ENCODE data around the gene AMBP. TPM values are rescaled to one million over a fixed set of nuclear protein-coding genes. Genes with fewer than 3 reads are reported as not detected.

Gene AMBP
- total and polyA plus RNA-seq, 2 of the 13 experiments (the other 11 are each of a cell fraction or from before 2014, with no cell fraction given) = 1,510 to 2,580 TPM

DNA sequence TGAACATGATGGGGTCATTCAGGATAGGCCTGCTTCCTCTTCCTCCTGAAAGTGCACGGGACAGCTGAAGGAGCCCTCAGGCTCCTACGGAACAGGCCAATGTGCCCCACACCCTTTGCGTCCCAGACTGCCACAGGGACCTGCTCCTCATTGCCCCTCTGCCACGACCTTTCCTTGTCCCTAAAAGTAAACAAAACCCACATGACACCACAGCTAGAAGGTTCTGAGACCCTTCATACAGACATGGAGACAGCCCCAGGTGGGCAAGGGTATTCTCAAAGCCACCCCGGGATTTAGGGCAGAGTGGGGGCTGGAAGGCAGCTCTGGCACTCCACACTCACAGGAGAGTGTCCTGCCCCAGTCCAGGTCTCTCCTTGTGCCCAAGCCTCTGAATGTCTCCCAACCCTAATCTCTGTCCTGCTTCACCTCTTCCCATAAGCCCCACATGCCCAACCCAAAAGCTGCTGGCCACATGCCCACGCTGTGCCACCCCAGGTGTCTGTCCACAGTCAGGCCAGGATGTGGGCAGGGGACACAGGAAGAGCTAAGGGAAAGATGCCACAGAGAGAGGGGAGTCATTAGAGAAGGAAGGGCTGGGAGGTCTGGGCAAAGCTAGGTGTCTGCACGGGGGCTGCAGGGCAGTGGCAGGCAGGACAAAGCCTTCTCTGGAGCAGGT lies 800 bp downstream of the AMBP start (continued):
- TF ChIP-seq NRL (CRISPR knock-in tag; IDR thresholded peaks at IDR 0.05; ENCODE audit: borderline replicate concordance) (no peak), ZNF569 (CRISPR knock-in tag; IDR thresholded peaks at IDR 0.05; ENCODE audit: borderline replicate concordance) (no peak), ADNP (CRISPR knock-in tag; IDR thresholded peaks at IDR 0.05) (no peak), SIN3A (IDR thresholded peaks at IDR 0.05; ENCODE audit: borderline replicate concordance, low read depth, low read length) (no peak), CHCHD3 (CRISPR knock-in tag; IDR thresholded peaks at IDR 0.05) (no peak), ZNF24 (IDR thresholded peaks at IDR 0.05) (no peak), ZMYM3 (CRISPR knock-in tag; IDR thresholded peaks at IDR 0.05) (no peak), BRD4 (CRISPR knock-in tag; IDR thresholded peaks at IDR 0.05) (peak; percentile 60; the same call in 1 of the 2 replicates)
- TF ChIP-seq, protein P1, sequence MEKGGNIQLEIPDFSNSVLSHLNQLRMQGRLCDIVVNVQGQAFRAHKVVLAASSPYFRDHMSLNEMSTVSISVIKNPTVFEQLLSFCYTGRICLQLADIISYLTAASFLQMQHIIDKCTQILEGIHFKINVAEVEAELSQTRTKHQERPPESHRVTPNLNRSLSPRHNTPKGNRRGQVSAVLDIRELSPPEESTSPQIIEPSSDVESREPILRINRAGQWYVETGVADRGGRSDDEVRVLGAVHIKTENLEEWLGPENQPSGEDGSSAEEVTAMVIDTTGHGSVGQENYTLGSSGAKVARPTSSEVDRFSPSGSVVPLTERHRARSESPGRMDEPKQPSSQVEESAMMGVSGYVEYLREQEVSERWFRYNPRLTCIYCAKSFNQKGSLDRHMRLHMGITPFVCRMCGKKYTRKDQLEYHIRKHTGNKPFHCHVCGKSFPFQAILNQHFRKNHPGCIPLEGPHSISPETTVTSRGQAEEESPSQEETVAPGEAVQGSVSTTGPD (CRISPR knock-in tag; IDR thresholded peaks at IDR 0.05) = no peak
- TF ChIP-seq, protein P2, sequence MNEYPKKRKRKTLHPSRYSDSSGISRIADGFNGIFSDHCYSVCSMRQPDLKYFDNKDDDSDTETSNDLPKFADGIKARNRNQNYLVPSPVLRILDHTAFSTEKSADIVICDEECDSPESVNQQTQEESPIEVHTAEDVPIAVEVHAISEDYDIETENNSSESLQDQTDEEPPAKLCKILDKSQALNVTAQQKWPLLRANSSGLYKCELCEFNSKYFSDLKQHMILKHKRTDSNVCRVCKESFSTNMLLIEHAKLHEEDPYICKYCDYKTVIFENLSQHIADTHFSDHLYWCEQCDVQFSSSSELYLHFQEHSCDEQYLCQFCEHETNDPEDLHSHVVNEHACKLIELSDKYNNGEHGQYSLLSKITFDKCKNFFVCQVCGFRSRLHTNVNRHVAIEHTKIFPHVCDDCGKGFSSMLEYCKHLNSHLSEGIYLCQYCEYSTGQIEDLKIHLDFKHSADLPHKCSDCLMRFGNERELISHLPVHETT (CRISPR knock-in tag; conservative IDR thresholded peaks at IDR 0.05) = no peak
- TF ChIP-seq, protein P3, sequence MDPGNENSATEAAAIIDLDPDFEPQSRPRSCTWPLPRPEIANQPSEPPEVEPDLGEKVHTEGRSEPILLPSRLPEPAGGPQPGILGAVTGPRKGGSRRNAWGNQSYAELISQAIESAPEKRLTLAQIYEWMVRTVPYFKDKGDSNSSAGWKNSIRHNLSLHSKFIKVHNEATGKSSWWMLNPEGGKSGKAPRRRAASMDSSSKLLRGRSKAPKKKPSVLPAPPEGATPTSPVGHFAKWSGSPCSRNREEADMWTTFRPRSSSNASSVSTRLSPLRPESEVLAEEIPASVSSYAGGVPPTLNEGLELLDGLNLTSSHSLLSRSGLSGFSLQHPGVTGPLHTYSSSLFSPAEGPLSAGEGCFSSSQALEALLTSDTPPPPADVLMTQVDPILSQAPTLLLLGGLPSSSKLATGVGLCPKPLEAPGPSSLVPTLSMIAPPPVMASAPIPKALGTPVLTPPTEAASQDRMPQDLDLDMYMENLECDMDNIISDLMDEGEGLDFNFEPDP (CRISPR knock-in tag; conservative IDR thresholded peaks at IDR 0.05) = no peak
- TF ChIP-seq, protein P4, sequence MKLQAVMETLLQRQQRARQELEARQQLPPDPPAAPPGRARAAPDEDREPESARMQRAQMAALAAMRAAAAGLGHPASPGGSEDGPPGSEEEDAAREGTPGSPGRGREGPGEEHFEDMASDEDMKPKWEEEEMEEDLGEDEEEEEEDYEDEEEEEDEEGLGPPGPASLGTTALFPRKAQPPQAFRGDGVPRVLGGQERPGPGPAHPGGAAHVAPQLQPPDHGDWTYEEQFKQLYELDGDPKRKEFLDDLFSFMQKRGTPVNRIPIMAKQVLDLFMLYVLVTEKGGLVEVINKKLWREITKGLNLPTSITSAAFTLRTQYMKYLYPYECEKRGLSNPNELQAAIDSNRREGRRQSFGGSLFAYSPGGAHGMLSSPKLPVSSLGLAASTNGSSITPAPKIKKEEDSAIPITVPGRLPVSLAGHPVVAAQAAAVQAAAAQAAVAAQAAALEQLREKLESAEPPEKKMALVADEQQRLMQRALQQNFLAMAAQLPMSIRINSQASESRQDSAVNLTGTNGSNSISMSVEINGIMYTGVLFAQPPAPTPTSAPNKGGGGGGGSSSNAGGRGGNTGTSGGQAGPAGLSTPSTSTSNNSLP (IDR thresholded peaks at IDR 0.05; ENCODE audit: low read depth, low read length) = no peak
- TF ChIP-seq, protein P5, sequence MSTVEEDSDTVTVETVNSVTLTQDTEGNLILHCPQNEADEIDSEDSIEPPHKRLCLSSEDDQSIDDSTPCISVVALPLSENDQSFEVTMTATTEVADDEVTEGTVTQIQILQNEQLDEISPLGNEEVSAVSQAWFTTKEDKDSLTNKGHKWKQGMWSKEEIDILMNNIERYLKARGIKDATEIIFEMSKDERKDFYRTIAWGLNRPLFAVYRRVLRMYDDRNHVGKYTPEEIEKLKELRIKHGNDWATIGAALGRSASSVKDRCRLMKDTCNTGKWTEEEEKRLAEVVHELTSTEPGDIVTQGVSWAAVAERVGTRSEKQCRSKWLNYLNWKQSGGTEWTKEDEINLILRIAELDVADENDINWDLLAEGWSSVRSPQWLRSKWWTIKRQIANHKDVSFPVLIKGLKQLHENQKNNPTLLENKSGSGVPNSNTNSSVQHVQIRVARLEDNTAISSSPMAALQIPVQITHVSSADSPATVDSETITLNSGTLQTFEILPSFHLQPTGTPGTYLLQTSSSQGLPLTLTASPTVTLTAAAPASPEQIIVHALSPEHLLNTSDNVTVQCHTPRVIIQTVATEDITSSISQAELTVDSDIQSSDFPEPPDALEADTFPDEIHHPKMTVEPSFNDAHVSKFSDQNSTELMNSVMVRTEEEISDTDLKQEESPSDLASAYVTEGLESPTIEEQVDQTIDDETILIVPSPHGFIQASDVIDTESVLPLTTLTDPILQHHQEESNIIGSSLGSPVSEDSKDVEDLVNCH (CRISPR knock-in tag; IDR thresholded peaks at IDR 0.05) = no peak
- TF ChIP-seq, protein P6, sequence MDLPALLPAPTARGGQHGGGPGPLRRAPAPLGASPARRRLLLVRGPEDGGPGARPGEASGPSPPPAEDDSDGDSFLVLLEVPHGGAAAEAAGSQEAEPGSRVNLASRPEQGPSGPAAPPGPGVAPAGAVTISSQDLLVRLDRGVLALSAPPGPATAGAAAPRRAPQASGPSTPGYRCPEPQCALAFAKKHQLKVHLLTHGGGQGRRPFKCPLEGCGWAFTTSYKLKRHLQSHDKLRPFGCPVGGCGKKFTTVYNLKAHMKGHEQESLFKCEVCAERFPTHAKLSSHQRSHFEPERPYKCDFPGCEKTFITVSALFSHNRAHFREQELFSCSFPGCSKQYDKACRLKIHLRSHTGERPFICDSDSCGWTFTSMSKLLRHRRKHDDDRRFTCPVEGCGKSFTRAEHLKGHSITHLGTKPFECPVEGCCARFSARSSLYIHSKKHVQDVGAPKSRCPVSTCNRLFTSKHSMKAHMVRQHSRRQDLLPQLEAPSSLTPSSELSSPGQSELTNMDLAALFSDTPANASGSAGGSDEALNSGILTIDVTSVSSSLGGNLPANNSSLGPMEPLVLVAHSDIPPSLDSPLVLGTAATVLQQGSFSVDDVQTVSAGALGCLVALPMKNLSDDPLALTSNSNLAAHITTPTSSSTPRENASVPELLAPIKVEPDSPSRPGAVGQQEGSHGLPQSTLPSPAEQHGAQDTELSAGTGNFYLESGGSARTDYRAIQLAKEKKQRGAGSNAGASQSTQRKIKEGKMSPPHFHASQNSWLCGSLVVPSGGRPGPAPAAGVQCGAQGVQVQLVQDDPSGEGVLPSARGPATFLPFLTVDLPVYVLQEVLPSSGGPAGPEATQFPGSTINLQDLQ (CRISPR knock-in tag; IDR thresholded peaks at IDR 0.05) = no peak
- TF ChIP-seq, protein P7, sequence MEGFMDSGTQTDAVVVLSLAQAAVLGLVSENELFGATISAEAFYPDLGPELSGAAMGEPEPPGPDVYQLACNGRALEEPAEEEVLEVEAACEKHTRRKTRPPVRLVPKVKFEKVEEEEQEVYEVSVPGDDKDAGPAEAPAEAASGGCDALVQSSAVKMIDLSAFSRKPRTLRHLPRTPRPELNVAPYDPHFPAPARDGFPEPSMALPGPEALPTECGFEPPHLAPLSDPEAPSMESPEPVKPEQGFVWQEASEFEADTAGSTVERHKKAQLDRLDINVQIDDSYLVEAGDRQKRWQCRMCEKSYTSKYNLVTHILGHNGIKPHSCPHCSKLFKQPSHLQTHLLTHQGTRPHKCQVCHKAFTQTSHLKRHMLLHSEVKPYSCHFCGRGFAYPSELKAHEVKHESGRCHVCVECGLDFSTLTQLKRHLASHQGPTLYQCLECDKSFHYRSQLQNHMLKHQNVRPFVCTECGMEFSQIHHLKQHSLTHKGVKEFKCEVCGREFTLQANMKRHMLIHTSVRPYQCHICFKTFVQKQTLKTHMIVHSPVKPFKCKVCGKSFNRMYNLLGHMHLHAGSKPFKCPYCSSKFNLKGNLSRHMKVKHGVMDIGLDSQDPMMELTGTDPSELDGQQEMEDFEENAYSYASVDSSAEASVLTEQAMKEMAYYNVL (CRISPR knock-in tag; IDR thresholded peaks at IDR 0.05; ENCODE audit: borderline replicate concordance) = no peak
